AG20443 (cell line): ENCODE measurements around the gene USP5.
A peak's percentile ranks its signal among the peaks of the same experiment; 100 is the strongest.

ENCODE experiments used
- DNase-seq: peaks from one replicate; pipeline ENCODE4 v3.0.0; 2012; ENCODE audit warnings: low spot score, mixed read lengths

Gene USP5

GRCh38 chr12:6825398-6826124 lies 26.4 kb upstream of the USP5 start:
- DNase-seq: peak; percentile 93

DNA sequence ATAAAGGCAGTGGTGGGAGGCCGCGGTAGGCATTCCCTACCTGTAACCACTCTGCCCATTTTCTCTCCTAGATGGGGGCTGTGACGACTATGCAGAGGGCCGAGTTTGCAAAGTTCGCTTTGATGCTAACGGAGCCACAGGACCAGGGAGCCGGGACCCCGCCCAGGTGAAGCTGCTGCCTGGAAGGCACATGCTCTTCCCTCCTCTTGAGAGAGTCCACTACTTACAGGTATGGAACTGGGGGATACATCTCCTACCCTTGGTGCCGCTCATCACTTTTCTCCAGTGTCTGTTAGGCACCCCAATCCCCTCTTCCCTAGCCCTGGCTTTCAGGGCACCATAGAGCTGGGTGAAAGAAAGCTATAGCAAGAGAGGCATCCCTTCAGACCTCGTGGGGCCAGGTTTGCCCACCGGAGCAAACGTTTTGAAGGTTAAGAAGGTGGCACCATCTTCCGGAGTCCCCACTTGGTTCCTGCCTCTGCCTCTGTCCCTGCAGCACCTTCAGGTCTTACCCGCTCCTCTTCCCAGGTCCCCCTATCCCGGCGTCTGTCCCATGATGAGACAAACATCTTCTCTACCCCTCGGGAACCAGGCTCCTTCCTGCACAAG lies 25.7 kb upstream of the USP5 start:
- no peak for DNase-seq

- DNase-seq: no peak
These were observed 25.1 kb upstream of the USP5 start for GRCh38 chr12:6826734-6827436.

GRCh38 chr12:6827437-6827911 lies 24.5 kb upstream of the USP5 start:
- DNase-seq: peak; percentile 93

DNA sequence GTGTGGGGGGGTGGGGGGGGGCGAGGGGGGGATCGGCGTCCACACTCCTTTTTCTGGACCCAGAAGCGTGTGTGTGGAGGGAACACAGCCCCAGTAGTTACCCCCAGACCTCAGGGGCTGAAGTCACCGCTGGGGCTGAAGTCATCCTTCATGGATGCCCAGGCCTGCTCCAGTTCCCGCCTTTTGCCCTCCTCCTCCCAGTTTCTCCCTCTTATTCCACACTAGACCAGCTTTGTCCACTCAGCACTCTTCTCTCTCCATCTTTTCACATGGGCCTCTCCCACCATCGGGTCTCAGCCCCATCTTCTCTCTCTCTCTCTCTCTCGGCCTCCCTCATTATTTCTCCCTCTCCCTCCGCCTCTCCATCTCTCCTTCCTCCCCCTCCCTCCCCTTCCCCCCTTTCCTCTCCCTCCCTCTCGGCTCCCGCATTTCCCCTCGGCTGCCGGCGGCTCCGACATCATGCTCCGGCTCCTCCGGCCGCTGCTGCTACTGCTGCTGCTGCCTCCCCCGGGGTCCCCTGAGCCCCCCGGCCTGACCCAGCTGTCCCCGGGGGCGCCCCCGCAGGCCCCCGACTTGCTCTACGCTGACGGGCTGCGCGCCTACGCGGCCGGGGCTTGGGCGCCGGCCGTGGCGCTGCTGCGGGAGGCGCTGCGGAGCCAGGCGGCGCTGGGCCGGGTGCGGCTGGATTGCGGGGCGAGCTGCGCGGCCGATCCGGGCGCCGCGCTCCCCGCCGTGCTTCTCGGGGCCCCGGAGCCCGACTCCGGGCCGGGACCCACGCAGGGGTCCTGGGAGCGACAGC lies 23.8 kb upstream of the USP5 start, which contains the start of gene P3H3:
P3H3 (plus strand) TSS at position 426 of the 799 bp plus-strand sequence; CDS start at position 460, 34 bp downstream.
- DNase-seq: peak; percentile 69

- peak; percentile 80 for DNase-seq
These were observed 23.0 kb upstream of the USP5 start for GRCh38 chr12:6828781-6829535.

GRCh38 chr12:6829536-6830220 lies 22.3 kb upstream of the USP5 start:
- DNase-seq: no peak

DNA sequence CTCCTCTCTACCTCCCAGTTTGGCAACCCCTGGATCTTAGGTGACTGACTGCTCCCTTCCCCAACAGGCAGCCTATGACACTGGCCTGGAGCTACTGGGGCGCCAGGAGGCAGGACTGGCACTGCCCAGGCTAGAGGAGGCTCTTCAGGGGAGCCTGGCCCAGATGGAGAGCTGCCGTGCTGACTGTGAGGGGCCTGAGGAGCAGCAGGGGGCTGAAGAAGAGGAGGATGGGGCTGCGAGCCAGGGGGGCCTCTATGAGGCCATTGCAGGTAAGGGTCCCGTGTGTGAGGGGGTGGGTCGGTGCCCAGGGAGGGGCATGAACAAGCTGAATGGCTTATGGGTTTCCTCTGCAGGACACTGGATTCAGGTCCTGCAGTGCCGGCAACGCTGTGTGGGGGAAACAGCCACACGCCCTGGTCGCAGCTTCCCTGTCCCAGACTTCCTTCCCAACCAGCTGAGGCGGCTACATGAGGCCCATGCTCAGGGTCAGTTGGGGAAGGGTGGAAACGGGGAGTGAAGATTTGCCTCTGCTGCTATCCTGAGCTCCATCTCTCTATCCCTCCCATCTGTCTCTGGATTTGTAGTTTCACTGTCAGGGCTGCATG lies 21.6 kb upstream of the USP5 start:
- DNase-seq: no peak

- DNase-seq: no peak
These were observed 21.0 kb upstream of the USP5 start for GRCh38 chr12:6830999-6831398.

DNA sequence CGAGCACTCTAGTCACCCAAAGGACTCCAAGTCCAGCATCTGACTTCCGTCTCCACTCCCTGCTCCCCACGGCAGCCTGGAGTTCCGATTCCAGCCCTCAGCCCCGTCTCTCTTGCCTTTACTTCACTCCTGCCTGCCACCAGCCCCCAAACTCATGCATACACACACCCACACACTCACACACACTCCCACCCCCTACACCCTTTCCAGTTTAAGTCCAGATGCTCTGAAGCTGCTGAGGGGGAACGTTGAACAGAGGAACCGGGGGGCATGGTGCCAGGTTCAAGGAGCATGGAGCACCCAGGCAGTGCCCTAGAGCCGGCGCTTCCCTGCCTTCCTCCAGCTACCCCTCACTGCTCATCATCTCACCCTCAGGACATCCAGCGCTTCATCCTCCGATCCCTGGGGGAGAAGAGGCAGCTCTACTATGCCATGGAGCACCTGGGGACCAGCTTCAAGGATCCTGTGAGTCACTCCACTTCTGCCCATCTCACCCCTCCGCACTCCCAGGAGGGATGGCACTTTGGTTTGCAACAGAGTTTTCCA lies 20.4 kb upstream of the USP5 start:
- no peak for DNase-seq

- DNase-seq: no peak
These were observed 19.8 kb upstream of the USP5 start for GRCh38 chr12:6832125-6832524.

- DNase-seq: no peak
These were observed 18.6 kb upstream of the USP5 start for GRCh38 chr12:6833189-6833890.

DNA sequence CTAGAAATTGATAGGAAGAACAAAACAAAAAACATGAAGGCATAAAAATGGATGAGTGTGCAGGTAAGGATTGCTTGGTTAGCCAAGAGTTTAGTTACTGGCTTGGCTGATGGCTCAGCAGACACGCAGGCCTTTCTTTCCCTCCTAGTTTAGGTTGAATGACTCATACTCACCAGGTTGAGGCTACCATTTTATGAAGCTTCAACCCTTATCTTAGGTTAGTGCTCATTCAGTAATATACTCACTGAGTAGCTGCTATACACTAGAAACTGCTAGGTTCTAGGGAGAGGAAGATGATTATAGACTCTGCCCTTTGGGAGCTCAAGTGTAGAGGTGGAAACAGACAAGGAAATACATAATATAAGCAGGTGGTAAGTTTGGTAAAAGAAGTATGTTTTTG lies 17.7 kb upstream of the USP5 start:
- no peak for DNase-seq

GRCh38 chr12:6834873-6835272 lies 17.1 kb upstream of the USP5 start:
- DNase-seq: no peak

GRCh38 chr12:6836851-6837250 lies 15.1 kb upstream of the USP5 start:
- DNase-seq: no peak

GRCh38 chr12:6837370-6838060 lies 14.4 kb upstream of the USP5 start:
- DNase-seq: no peak

- DNase-seq: no peak
These were observed 13.1 kb upstream of the USP5 start for GRCh38 chr12:6838854-6839253.

DNA sequence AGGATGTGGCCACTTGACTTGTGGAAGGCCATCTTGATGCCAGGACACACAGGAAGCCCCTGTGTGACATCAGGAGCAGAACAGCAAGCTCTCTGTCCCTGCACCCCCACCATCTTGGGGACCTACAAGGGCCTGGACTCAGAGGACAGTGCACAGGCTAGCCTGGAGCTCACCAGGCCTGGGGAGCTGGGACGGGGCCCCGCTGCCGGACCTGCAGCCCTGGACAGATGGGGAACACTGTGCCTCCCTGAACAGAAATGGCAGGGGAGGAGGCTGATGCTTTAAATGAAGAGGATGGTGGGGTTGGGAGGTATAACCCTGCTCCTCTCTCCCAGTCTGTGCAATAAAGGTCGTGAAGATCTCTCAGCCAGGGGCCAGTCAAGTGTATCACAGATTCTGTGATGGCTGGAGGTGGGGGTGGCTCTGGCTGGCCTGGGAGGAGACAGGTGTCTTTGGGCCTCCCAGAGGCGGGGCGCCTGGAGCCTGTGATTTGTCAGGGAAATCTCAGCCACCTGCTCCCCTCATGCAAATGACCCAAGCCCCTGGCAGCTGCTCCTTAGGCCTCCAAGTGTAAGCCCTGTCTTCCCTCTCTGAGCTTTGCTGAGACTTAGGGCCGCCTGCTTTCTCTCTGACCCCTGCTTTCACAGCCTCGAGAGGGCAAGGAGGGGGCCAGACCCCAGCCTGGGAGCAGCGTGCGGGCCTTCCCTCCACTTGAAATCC lies 12.3 kb upstream of the USP5 start:
- DNase-seq: no peak
